Trophoblast cell (in vitro differentiated cells and primary cell): ENCODE data around the gene CDKL1.

Source experiments
- DNase-seq, 2 donors: peaks; one replicate each; pipeline ENCODE4 v3.0.0-alpha.2; 2016
- H2AFZ ChIP-seq: 2 replicates; pipeline ENCODE4 v1.6.1; 2013; ENCODE audit warnings: low read length, moderate library complexity, mild to moderate bottlenecking; ENCODE audit not compliant: insufficient read depth, poor library complexity
- H2AK5ac ChIP-seq: 2 replicates; pipeline ENCODE4 v1.6.1; 2013; ENCODE audit warnings: mild to moderate bottlenecking, low read length
- H2BK120ac ChIP-seq: 2 replicates; pipeline ENCODE4 v1.6.1; 2013; ENCODE audit warnings: low read length, mild to moderate bottlenecking, moderate library complexity; ENCODE audit not compliant: insufficient read depth, poor library complexity
- H2BK12ac ChIP-seq: 2 replicates; pipeline ENCODE4 v1.6.1; 2013; ENCODE audit warnings: mild to moderate bottlenecking, low read length, moderate library complexity
- H2BK5ac ChIP-seq: 2 replicates; pipeline ENCODE4 v1.6.1; 2013; ENCODE audit warnings: low read length, low read depth, moderate library complexity, mild to moderate bottlenecking; ENCODE audit not compliant: poor library complexity
- H3K14ac ChIP-seq: 2 replicates; pipeline ENCODE4 v1.6.1; 2013; ENCODE audit warnings: mild to moderate bottlenecking, low read length
- H3K18ac ChIP-seq: 2 replicates; pipeline ENCODE4 v1.6.1; 2013; ENCODE audit warnings: mild to moderate bottlenecking, low read length
- H3K23ac ChIP-seq: 2 replicates; pipeline ENCODE4 v1.6.1; 2013; ENCODE audit warnings: low read length
- H3K27ac ChIP-seq: 2 replicates; pipeline ENCODE4 v1.5.1; 2013; ENCODE audit warnings: low read depth, mild to moderate bottlenecking, inconsistent platforms, low read length, moderate library complexity
- H3K27me3 ChIP-seq: 2 replicates; pipeline ENCODE4 v1.6.1; 2013; ENCODE audit warnings: inconsistent platforms, mild to moderate bottlenecking, low read length, moderate library complexity; ENCODE audit not compliant: insufficient read depth
- H3K36me3 ChIP-seq, 2 experiments: 1 replicate in 1 of 2; 2 replicates in 1 of 2; pipeline ENCODE4 v1.6.1; 2013; ENCODE audit warnings: low read length in 2 of 2, mild to moderate bottlenecking in 2 of 2, moderate library complexity in 1 of 2; ENCODE audit not compliant: insufficient read depth in 2 of 2, control insufficient read depth in 1 of 2
- H3K4ac ChIP-seq: 2 replicates; pipeline ENCODE4 v1.6.1; 2013; ENCODE audit warnings: low read depth, mild to moderate bottlenecking, low read length, moderate library complexity
- H3K4me1 ChIP-seq, 2 experiments: 1 replicate in 1 of 2; 2 replicates in 1 of 2; pipeline ENCODE4 v1.6.1; 2013; ENCODE audit warnings: low read length in 2 of 2, mild to moderate bottlenecking in 2 of 2, moderate library complexity in 1 of 2; ENCODE audit not compliant: insufficient read depth in 2 of 2, control insufficient read depth in 1 of 2
- H3K4me2 ChIP-seq: 2 replicates; pipeline ENCODE4 v1.6.1; 2013; ENCODE audit warnings: inconsistent platforms, mild to moderate bottlenecking, low read length, moderate library complexity
- H3K4me3 ChIP-seq: 2 replicates; pipeline ENCODE4 v1.5.1; 2013; ENCODE audit warnings: mild to moderate bottlenecking, low read depth, low read length, inconsistent platforms
- H3K79me1 ChIP-seq: one replicate; pipeline ENCODE4 v1.6.1; 2013; ENCODE audit warnings: low read length
- H3K79me2 ChIP-seq: 2 replicates; pipeline ENCODE4 v1.6.1; 2013; ENCODE audit warnings: low read length, mild to moderate bottlenecking; ENCODE audit not compliant: control insufficient read depth, insufficient read depth, poor library complexity
- H3K9ac ChIP-seq: 2 replicates; pipeline ENCODE4 v1.6.1; 2013; ENCODE audit warnings: mild to moderate bottlenecking, low read length
- H3K9me3 ChIP-seq: 2 replicates; pipeline ENCODE4 v1.6.1; 2013; ENCODE audit warnings: low read depth, mild to moderate bottlenecking, control low read depth, inconsistent platforms, low read length; ENCODE audit not compliant: insufficient read depth
- H4K12ac ChIP-seq: 2 replicates; pipeline ENCODE4 v1.6.1; 2013; ENCODE audit warnings: low read depth, mild to moderate bottlenecking, low read length, moderate library complexity
- H4K8ac ChIP-seq: 2 replicates; pipeline ENCODE4 v1.6.1; 2013; ENCODE audit warnings: low read depth, mild to moderate bottlenecking, low read length, moderate library complexity
- H4K91ac ChIP-seq: one replicate; pipeline ENCODE4 v1.6.1; 2013; ENCODE audit warnings: low read depth, mild to moderate bottlenecking, low read length, moderate library complexity
- WGBS: extraction: QIAGEN DNeasy Blood & Tissue Kit; methylation state at CpG from one replicate; pipeline ENCODE4 v1.1.7; 2013; ENCODE audit warnings: missing lambda C conversion rate; ENCODE audit not compliant: insufficient read length, insufficient coverage; ENCODE audit errors: extremely low coverage; 5-methylcytosine and 5-hydroxymethylcytosine counted together

Gene CDKL1

GRCh38 chr14:50344876-50345563 is 51.7 kb downstream of the CDKL1 start:
- WGBS = no CpG with 5 or more reads among the region's 4 CpGs
- no peak overlapping the region for H2BK12ac ChIP-seq
- no peaks in the 10 kb centered on the region for H3K79me1 ChIP-seq
- no peak overlapping the region for H4K8ac ChIP-seq
- no peak overlapping the region for H3K14ac ChIP-seq
- H3K27ac ChIP-seq = no peak overlapping the region
- H3K4me3 ChIP-seq = no peak overlapping the region
- H3K36me3 ChIP-seq = no peaks in the 10 kb centered on the region
- H4K12ac ChIP-seq = no peak overlapping the region
- H3K18ac ChIP-seq = no peak overlapping the region
- no peaks in the 10 kb centered on the region for H3K79me2 ChIP-seq
- H2BK5ac ChIP-seq = no peak overlapping the region
- DNase-seq = peak in 1 of 2 donors; percentile 49
- H3K9ac ChIP-seq = no peak overlapping the region
- no peak overlapping the region for H2BK120ac ChIP-seq
- H3K23ac ChIP-seq = no peak overlapping the region
- H4K91ac ChIP-seq = no peak overlapping the region
- no peak overlapping the region for H3K4me2 ChIP-seq
- no peaks in the 10 kb centered on the region for H3K27me3 ChIP-seq
- H3K4me1 ChIP-seq = peaks cover 0 to 4% of the 10 kb centered on the region in 2 experiments
- H2AK5ac ChIP-seq = no peak overlapping the region
- H3K9me3 ChIP-seq = no peaks in the 10 kb centered on the region
- no peak overlapping the region for H3K4ac ChIP-seq
- no peak overlapping the region for H2AFZ ChIP-seq

DNA sequence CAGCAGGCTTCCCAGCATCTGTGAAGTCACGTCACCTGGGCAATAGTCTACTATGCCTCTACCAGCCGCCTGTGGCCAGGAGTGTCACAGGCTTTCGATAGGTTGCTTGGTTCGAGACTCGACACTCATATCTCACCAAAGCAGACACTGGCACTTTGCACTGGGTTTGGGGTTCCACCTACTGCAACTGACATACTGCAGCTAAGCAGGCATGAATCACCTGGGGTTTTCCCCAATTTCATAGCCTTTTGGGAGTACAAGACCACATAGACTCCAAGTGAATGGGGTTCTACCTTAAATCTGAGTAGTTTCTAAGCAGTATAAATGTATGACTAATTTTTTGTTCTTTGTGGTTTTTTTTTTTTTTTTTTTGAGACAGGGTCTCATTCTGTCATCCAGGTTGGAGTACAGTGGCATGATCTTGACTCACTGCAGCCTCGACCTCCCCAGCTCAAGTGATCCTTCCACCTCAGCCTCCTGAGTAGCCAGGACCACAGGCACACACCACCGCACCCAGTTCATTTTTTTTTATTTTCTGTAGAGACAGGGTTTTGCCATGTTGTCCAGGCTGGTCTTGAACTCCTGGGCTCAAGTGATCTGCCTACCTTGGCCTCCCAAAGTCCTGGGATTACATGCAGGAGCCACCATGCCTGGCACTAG is 52.4 kb downstream of the CDKL1 start:
- DNase-seq = no peak
- H3K27me3 ChIP-seq = no peaks in the 10 kb centered on the region
- no peak overlapping the region for H3K23ac ChIP-seq
- no peak overlapping the region for H2BK5ac ChIP-seq
- no peak overlapping the region for H3K18ac ChIP-seq
- H3K4me3 ChIP-seq = no peak overlapping the region
- no peaks in the 10 kb centered on the region for H3K9me3 ChIP-seq
- no peak overlapping the region for H3K9ac ChIP-seq
- H3K4me1 ChIP-seq = peaks cover 0 to 4% of the 10 kb centered on the region in 2 experiments
- H2BK120ac ChIP-seq = no peak overlapping the region
- no CpG with 5 or more reads among the region's 7 CpGs for WGBS
- H2AFZ ChIP-seq = no peak overlapping the region
- no peak overlapping the region for H2BK12ac ChIP-seq
- no peak overlapping the region for H3K4me2 ChIP-seq
- no peaks in the 10 kb centered on the region for H3K36me3 ChIP-seq
- no peak overlapping the region for H3K14ac ChIP-seq
- H3K4ac ChIP-seq = no peak overlapping the region
- no peak overlapping the region for H3K27ac ChIP-seq
- H4K91ac ChIP-seq = no peak overlapping the region
- no peaks in the 10 kb centered on the region for H3K79me2 ChIP-seq
- H4K8ac ChIP-seq = no peak overlapping the region
- H2AK5ac ChIP-seq = no peak overlapping the region
- H4K12ac ChIP-seq = no peak overlapping the region
- no peaks in the 10 kb centered on the region for H3K79me1 ChIP-seq

DNA sequence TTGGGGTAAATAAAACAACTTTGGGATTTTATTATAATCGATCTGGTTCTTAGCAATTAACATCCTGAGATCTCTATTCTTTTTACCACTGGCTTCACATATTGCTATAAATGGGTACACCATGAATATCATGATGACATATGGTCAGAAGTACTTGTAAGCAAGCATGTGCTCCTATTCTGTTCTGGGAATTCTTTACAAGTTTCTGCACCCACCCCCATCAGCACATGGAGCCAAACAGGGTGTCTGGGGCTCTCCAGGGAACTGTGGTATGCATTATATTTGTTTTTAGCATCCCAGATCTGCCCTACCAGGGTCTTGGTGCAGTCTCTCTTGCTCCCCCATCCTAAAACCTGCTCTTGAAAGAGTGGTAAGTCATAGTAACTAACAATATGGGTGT is 53.2 kb downstream of the CDKL1 start:
- Histone ChIP-seq H4K8ac (no peak overlapping the region), H2BK5ac (no peak overlapping the region), H4K91ac (no peak overlapping the region), H3K4me3 (no peak overlapping the region), H3K4me1 (peaks cover 0 to 4% of the 10 kb centered on the region in 2 experiments), H3K14ac (no peak overlapping the region), H3K4me2 (no peak overlapping the region), H3K36me3 (no peaks in the 10 kb centered on the region), H3K9me3 (no peaks in the 10 kb centered on the region), H2BK120ac (no peak overlapping the region), H3K79me1 (no peaks in the 10 kb centered on the region), H3K4ac (no peak overlapping the region), H3K79me2 (no peaks in the 10 kb centered on the region), H3K9ac (no peak overlapping the region), H2AFZ (no peak overlapping the region), H2BK12ac (no peak overlapping the region), H3K23ac (no peak overlapping the region), H2AK5ac (no peak overlapping the region), H3K27me3 (no peaks in the 10 kb centered on the region), H3K27ac (no peak overlapping the region), H3K18ac (no peak overlapping the region), H4K12ac (no peak overlapping the region)
- DNase-seq = no peak
- no CpG with 5 or more reads among the region's 1 CpG for WGBS

DNA sequence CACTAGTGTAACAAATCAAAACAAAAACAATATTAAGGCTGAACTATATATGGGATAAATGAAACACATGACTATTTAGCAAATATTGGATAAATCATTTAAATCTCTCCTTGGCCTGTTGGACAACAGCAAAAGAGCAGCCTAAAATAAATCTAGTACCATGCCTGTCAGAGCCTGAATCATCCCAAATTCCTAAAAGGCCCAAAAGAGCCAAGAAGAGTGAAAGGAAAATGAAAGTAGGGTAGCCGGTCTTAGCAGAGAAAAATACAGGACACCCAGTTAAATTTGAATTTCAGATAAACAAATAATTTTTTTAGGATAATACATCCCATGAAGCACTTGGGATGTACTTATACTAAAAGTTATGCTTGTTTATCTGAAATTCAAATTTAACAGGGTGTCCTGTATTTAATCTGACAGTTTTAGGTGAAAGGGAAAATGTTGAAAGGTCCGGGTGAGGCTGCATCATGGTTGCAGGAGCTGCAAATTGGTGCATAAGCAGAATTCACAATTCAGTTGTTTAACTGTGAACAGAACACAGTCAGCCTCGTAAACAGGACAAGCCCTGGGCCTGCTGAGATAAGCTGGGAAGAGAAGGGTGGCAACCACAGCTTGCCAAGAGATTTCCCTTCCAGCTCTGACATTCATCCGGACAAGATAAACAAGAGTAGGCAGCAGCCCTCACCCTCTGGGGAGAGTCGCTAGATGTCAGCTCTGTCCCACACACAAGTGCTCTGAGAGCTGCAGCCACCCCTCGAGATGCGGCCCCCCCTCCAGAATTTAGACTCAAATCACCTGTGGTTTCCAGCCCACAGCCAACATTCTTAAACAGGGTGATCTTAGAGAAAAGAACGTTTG is 54.2 kb downstream of the CDKL1 start:
- no peak for DNase-seq

More for the DNA sequence above, 54.2 kb downstream of the CDKL1 start:
- WGBS = no CpG with 5 or more reads among the region's 8 CpGs
- no peak overlapping the region for H2AFZ ChIP-seq
- H4K12ac ChIP-seq = no peak overlapping the region
- no peak overlapping the region for H3K4ac ChIP-seq
- no peaks in the 10 kb centered on the region for H3K27me3 ChIP-seq
- H4K8ac ChIP-seq = no peak overlapping the region
- no peaks in the 10 kb centered on the region for H3K79me2 ChIP-seq
- H2AK5ac ChIP-seq = no peak overlapping the region
- no peaks in the 10 kb centered on the region for H3K36me3 ChIP-seq
- H2BK120ac ChIP-seq = no peak overlapping the region
- H2BK5ac ChIP-seq = no peak overlapping the region
- no peak overlapping the region for H2BK12ac ChIP-seq
- no peak overlapping the region for H3K14ac ChIP-seq
- H3K9me3 ChIP-seq = no peaks in the 10 kb centered on the region
- peaks cover 0 to 1% of the 10 kb centered on the region in 2 experiments for H3K4me1 ChIP-seq
- H3K9ac ChIP-seq = no peak overlapping the region
- H3K4me3 ChIP-seq = no peak overlapping the region
- no peak overlapping the region for H3K18ac ChIP-seq
- H3K27ac ChIP-seq = no peak overlapping the region
- H4K91ac ChIP-seq = no peak overlapping the region
- no peaks in the 10 kb centered on the region for H3K79me1 ChIP-seq
- H3K4me2 ChIP-seq = no peak overlapping the region
- H3K23ac ChIP-seq = no peak overlapping the region
